ENCODE measurements around the gene CYCS. TPM values are rescaled to one million over a fixed set of nuclear protein-coding genes. Genes with fewer than 3 reads are reported as not detected.

The CYCS gene
- total RNA-seq, 1 experiment from 2014 or later, result 120 TPM

DNA sequence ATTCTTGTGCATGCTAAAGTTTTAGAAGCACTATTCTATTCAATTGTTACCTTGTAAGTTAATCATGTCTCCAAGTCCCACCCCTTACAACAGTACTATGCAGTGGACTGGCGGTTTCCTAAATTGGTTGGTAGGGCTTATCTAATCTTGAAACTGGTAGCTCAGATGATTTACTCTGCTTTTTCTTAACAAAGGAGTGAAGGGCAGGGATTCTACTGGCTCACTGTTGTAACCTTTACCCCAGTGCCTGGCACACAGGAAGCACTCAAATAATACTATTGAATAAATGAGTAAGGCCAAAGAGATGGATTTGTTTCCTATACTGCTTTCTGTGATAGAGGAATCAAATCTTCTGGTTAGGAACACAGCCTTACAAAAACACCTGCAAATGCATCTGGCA lies 46.0 kb upstream of the CYCS start:
- CTCF ChIA-PET, result no interaction called here
- H3K27ac ChIP-seq, result no peak overlapping the region
- no peak overlapping the region for H2AFZ ChIP-seq
- no peaks in the 10 kb centered on the region for H4K20me1 ChIP-seq (ENCODE audit: insufficient read depth)
- H3F3A ChIP-seq (ENCODE audit: insufficient read depth, low read depth), result no peaks in the 10 kb centered on the region
- no peak for TF ChIP-seq EZH2 (IDR thresholded peaks at IDR 0.05; ENCODE audit: low read depth)
- TF ChIP-seq, protein P1, sequence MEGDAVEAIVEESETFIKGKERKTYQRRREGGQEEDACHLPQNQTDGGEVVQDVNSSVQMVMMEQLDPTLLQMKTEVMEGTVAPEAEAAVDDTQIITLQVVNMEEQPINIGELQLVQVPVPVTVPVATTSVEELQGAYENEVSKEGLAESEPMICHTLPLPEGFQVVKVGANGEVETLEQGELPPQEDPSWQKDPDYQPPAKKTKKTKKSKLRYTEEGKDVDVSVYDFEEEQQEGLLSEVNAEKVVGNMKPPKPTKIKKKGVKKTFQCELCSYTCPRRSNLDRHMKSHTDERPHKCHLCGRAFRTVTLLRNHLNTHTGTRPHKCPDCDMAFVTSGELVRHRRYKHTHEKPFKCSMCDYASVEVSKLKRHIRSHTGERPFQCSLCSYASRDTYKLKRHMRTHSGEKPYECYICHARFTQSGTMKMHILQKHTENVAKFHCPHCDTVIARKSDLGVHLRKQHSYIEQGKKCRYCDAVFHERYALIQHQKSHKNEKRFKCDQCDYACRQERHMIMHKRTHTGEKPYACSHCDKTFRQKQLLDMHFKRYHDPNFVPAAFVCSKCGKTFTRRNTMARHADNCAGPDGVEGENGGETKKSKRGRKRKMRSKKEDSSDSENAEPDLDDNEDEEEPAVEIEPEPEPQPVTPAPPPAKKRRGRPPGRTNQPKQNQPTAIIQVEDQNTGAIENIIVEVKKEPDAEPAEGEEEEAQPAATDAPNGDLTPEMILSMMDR (conservative IDR thresholded peaks at IDR 0.05), result no peak
- intact Hi-C loops (cut with micrococcal nuclease; ENCODE audit: unreplicated experiment), result no loop called here
- POLR2A ChIA-PET (ENCODE audit: unreplicated experiment), result no interaction called here
- no peaks in the 10 kb centered on the region for H3K9me2 ChIP-seq (ENCODE audit: insufficient read depth)
- H3K36me3 ChIP-seq (ENCODE audit: low read depth), result no peaks in the 10 kb centered on the region
- no TSS peak for BruUV-seq (replicated peaks)
- no peaks in the 10 kb centered on the region for H3K4me1 ChIP-seq (replicated peaks; ENCODE audit: insufficient read depth)
- peaks cover 24% of the 10 kb centered on the region; the same call in 1 of the 2 replicates for H3K27me3 ChIP-seq (ENCODE audit: insufficient read depth, low read depth)
- no peaks in the 10 kb centered on the region for H3K9me3 ChIP-seq (ENCODE audit: insufficient read depth, low read depth)
- H3K4me3 ChIP-seq, result no peak overlapping the region
- H3K79me2 ChIP-seq (ENCODE audit: low read depth), result no peaks in the 10 kb centered on the region
- DNase-seq, result no peak
- H3K4me2 ChIP-seq, result no peak overlapping the region

DNA sequence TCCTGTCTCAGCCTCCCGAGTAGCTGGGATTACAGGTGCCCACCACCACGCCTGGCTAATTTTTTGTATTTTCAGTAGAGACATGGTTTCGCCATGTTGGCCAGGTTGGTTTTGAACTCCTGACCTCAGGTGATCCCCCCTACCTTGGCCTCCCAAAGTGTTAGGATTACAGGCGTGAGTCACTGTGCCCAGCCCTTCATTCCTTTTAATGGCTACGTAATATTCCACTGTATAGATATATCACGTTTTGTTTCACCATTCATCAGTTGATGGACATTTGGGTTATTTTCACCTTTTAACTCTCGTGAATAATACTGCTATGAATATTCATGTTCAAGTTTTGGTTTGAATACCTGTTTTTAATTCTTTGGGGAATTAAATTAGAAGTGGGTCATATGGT lies 44.6 kb upstream of the CYCS start:
- Histone ChIP-seq H3K4me2 (no peak overlapping the region), H3K27me3 (ENCODE audit: insufficient read depth, low read depth) (peaks cover 24% of the 10 kb centered on the region; the same call in 1 of the 2 replicates), H3K36me3 (ENCODE audit: low read depth) (no peaks in the 10 kb centered on the region), H3K27ac (no peak overlapping the region), H3K9me2 (ENCODE audit: insufficient read depth) (no peaks in the 10 kb centered on the region), H3F3A (ENCODE audit: insufficient read depth, low read depth) (no peaks in the 10 kb centered on the region), H4K20me1 (ENCODE audit: insufficient read depth) (no peaks in the 10 kb centered on the region), H3K79me2 (ENCODE audit: low read depth) (no peaks in the 10 kb centered on the region), H2AFZ (no peak overlapping the region), H3K4me3 (no peak overlapping the region), H3K4me1 (replicated peaks; ENCODE audit: insufficient read depth) (no peaks in the 10 kb centered on the region), H3K9me3 (ENCODE audit: insufficient read depth, low read depth) (no peaks in the 10 kb centered on the region)
- intact Hi-C loops (cut with micrococcal nuclease; ENCODE audit: unreplicated experiment), result no loop called here
- POLR2A ChIA-PET (ENCODE audit: unreplicated experiment), result no interaction called here
- no peak for DNase-seq
- TF ChIP-seq, protein P1 (conservative IDR thresholded peaks at IDR 0.05), result no peak
- TF ChIP-seq EZH2 (IDR thresholded peaks at IDR 0.05; ENCODE audit: low read depth), result no peak
- CTCF ChIA-PET, result no interaction called here
- no TSS peak for BruUV-seq (replicated peaks)

DNA sequence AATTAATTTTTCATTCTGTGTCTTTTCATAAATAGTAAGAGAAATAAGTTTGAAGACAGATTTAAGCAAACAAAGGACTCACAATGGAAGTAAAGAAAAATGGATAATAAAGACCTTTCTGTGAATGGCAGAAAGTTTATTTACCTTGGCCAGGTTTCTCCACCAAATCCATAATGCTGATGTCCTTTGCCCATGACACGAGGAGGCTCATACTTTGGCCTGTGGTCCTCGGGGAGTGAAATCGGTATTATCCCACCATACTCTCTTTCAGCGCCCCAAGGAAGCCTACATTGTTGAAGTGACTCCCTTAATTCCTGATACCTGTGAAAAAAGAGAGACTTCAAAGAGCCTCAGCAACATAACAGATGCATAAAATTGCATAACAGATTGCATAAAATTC lies 43.1 kb upstream of the CYCS start:
- Histone ChIP-seq H3K36me3 (ENCODE audit: low read depth) (no peaks in the 10 kb centered on the region), H3K9me3 (ENCODE audit: insufficient read depth, low read depth) (peaks cover 5% of the 10 kb centered on the region; the same call in 1 of the 2 replicates), H3K4me3 (no peak overlapping the region), H4K20me1 (ENCODE audit: insufficient read depth) (no peaks in the 10 kb centered on the region), H3F3A (ENCODE audit: insufficient read depth, low read depth) (no peaks in the 10 kb centered on the region), H2AFZ (no peak overlapping the region), H3K27me3 (ENCODE audit: insufficient read depth, low read depth) (peaks cover 37% of the 10 kb centered on the region; the same call in 1 of the 2 replicates), H3K4me2 (no peak overlapping the region), H3K9me2 (ENCODE audit: insufficient read depth) (no peaks in the 10 kb centered on the region), H3K79me2 (ENCODE audit: low read depth) (no peaks in the 10 kb centered on the region), H3K27ac (no peak overlapping the region), H3K4me1 (replicated peaks; ENCODE audit: insufficient read depth) (no peaks in the 10 kb centered on the region)
- intact Hi-C loops (cut with micrococcal nuclease; ENCODE audit: unreplicated experiment), result no loop called here
- CTCF ChIA-PET, result no interaction called here
- no peak for DNase-seq
- POLR2A ChIA-PET (ENCODE audit: unreplicated experiment), result no interaction called here
- BruUV-seq (replicated peaks), result no TSS peak
- TF ChIP-seq EZH2 (IDR thresholded peaks at IDR 0.05; ENCODE audit: low read depth), result no peak
- TF ChIP-seq, protein P1 (conservative IDR thresholded peaks at IDR 0.05), result no peak

Measured in PC-9 (cell line).